HEK293 (cell line): Measurements from ENCODE around the gene DLG2.

ENCODE experiments used
- CTCF ChIA-PET: fragments of 350-600 bp; formaldehyde crosslinking; extraction: SDS; loops from one replicate; lab custom pipeline; 2021; ENCODE audit warnings: antibody characterized with exemption; lab: Yijun Ruan, JAX
- POLR2A ChIA-PET: fragments of 300-600 bp; formaldehyde crosslinking; extraction: SDS; loops from one replicate; lab custom pipeline; 2020; ENCODE audit warnings: antibody characterized with exemption, inconsistent platforms; lab: Yijun Ruan, JAX
- H3K27ac ChIP-seq: fragments of 200-500 bp; sonication (Bioruptor generic); 2 replicates; pipeline ENCODE4 v1.5.1; 2014; ENCODE audit warnings: low read depth, low read length, control low read depth, inconsistent platforms; ENCODE audit errors: extremely low read depth
- H3K36me3 ChIP-seq, 2 experiments: fragments of 200-500 bp in 1 of 2; sonication (Bioruptor generic) in 1 of 2; 1 replicate in 1 of 2; 2 replicates in 1 of 2; pipeline ENCODE4 v1.5.1; 2014 to 2017; ENCODE audit warnings: inconsistent platforms in 2 of 2, low read length in 2 of 2; ENCODE audit not compliant: control insufficient read depth in 2 of 2, insufficient read depth in 1 of 2
- H3K4me1 ChIP-seq: fragments of 200-500 bp; sonication (Bioruptor generic); 2 replicates; pipeline ENCODE4 v1.5.1; 2014; ENCODE audit warnings: mild to moderate bottlenecking, low read length, inconsistent platforms; ENCODE audit not compliant: control insufficient read depth, insufficient read depth
- H3K4me3 ChIP-seq: 2 replicates; pipeline ENCODE4 v1.5.1; 2011; ENCODE audit warnings: low read depth, mild to moderate bottlenecking, control low read depth, low read length, moderate library complexity
- H3K9me3 ChIP-seq: fragments of 200-500 bp; sonication (Bioruptor generic); 2 replicates; pipeline ENCODE4 v1.5.1; 2014; ENCODE audit warnings: low read depth, low read length, inconsistent platforms; ENCODE audit not compliant: control insufficient read depth, insufficient read depth
- GLIS2 ChIP-seq: fragments of 450-650 bp; formaldehyde crosslinking; IDR thresholded peaks from 2 replicates; pipeline ENCODE4 v1.5.1; 2016; ENCODE audit warnings: missing biosample characterization, missing genetic modification characterization
- SCRT1 ChIP-seq: fragments of 450-650 bp; formaldehyde crosslinking; IDR thresholded peaks from 2 replicates; pipeline ENCODE4 v1.5.1; 2016; ENCODE audit warnings: missing biosample characterization, missing genetic modification characterization, borderline replicate concordance
- ZFP37 ChIP-seq: fragments of 450-650 bp; formaldehyde crosslinking; IDR thresholded peaks from 2 replicates; pipeline ENCODE4 v1.5.1; 2016; ENCODE audit warnings: missing biosample characterization, missing genetic modification characterization
- ZNF202 ChIP-seq: fragments of 450-650 bp; formaldehyde crosslinking; IDR thresholded peaks from 2 replicates; pipeline ENCODE4 v1.5.1; 2016; ENCODE audit warnings: missing biosample characterization, missing genetic modification characterization, borderline replicate concordance
- ZNF223 ChIP-seq: fragments of 450-650 bp; formaldehyde crosslinking; IDR thresholded peaks from 2 replicates; pipeline ENCODE4 v1.5.1; 2016; ENCODE audit warnings: missing biosample characterization, missing genetic modification characterization
- ZNF530 ChIP-seq: fragments of 450-650 bp; formaldehyde crosslinking; IDR thresholded peaks from 2 replicates; pipeline ENCODE4 v1.5.1; 2016; ENCODE audit warnings: low read depth, missing biosample characterization, missing genetic modification characterization
- ZNF623 ChIP-seq: fragments of 450-650 bp; formaldehyde crosslinking; IDR thresholded peaks from 2 replicates; pipeline ENCODE4 v1.5.1; 2016; ENCODE audit warnings: missing biosample characterization, missing genetic modification characterization
- ZNF843 ChIP-seq: fragments of 450-650 bp; formaldehyde crosslinking; IDR thresholded peaks from 2 replicates; pipeline ENCODE4 v1.5.1; 2016; ENCODE audit warnings: missing biosample characterization, missing genetic modification characterization
- TF ChIP-seq, protein P1 (sequence below): fragments of 450-650 bp; formaldehyde crosslinking; IDR thresholded peaks from 2 replicates; pipeline ENCODE4 v1.5.1; 2016; ENCODE audit warnings: missing biosample characterization, missing genetic modification characterization
- TF ChIP-seq, protein P2 (sequence below): fragments of 450-650 bp; formaldehyde crosslinking; IDR thresholded peaks from 2 replicates; pipeline ENCODE4 v1.5.1; 2017; ENCODE audit warnings: missing biosample characterization, missing genetic modification characterization
- TF ChIP-seq, protein P3 (sequence below): fragments of 450-650 bp; formaldehyde crosslinking; conservative IDR thresholded peaks from 2 replicates; pipeline ENCODE4 v1.5.1; 2016; ENCODE audit warnings: low read depth, missing biosample characterization, missing genetic modification characterization
- TF ChIP-seq, protein P4 (sequence below): fragments of 450-650 bp; formaldehyde crosslinking; IDR thresholded peaks from 2 replicates; pipeline ENCODE4 v1.5.1; 2016; ENCODE audit warnings: missing biosample characterization, missing genetic modification characterization, borderline replicate concordance
- TF ChIP-seq, protein P5 (sequence below): fragments of 450-650 bp; formaldehyde crosslinking; IDR thresholded peaks from 2 replicates; pipeline ENCODE4 v1.5.1; 2016; ENCODE audit warnings: missing biosample characterization, missing genetic modification characterization

DLG2 gene

DNA sequence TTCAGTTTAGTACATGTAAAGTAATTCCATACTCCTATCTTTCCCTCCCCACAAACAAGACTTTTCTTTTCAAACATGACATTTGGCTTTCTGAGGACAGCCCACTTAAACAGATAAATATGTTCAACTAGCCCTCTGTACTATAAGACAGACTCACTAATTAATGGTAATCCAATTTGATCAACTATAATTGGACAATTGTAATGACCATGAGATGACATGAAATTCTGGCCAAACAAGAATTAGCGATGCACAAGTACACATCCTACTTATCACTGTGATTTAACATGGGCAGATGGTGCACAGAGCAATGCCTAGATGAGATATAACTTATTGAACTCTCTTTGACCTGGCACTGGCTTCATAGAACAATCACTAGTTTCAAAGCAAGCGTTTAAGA, 1307.3 kb downstream of the DLG2 start (continued):
- TF ChIP-seq SCRT1 (tag by site-specific recombination) (no peak), ZNF843 (no peak)
- TF ChIP-seq, protein P1, sequence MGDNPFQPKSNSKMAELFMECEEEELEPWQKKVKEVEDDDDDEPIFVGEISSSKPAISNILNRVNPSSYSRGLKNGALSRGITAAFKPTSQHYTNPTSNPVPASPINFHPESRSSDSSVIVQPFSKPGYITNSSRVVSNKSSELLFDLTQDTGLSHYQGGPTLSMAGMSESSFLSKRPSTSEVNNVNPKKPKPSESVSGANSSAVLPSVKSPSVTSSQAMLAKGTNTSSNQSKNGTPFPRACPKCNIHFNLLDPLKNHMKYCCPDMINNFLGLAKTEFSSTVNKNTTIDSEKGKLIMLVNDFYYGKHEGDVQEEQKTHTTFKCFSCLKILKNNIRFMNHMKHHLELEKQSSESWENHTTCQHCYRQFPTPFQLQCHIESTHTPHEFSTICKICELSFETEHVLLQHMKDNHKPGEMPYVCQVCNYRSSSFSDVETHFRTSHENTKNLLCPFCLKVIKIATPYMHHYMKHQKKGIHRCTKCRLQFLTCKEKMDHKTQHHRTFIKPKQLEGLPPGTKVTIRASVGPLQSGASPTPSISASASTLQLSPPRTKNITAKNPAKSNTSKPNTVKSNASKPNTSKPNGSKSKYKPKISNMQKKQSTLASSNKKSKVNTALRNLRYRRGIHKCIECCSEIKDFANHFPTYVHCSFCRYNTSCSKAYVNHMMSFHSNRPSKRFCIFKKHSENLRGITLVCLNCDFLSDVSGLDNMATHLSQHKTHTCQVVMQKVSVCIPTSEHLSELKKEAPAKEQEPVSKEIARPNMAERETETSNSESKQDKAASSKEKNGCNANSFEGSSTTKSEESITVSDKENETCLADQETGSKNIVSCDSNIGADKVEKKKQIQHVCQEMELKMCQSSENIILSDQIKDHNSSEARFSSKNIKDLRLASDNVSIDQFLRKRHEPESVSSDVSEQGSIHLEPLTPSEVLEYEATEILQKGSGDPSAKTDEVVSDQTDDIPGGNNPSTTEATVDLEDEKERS (tag by site-specific recombination), result no peak
- TF ChIP-seq, protein P2, sequence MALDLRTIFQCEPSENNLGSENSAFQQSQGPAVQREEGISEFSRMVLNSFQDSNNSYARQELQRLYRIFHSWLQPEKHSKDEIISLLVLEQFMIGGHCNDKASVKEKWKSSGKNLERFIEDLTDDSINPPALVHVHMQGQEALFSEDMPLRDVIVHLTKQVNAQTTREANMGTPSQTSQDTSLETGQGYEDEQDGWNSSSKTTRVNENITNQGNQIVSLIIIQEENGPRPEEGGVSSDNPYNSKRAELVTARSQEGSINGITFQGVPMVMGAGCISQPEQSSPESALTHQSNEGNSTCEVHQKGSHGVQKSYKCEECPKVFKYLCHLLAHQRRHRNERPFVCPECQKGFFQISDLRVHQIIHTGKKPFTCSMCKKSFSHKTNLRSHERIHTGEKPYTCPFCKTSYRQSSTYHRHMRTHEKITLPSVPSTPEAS (tag by site-specific recombination), result no peak

DNA sequence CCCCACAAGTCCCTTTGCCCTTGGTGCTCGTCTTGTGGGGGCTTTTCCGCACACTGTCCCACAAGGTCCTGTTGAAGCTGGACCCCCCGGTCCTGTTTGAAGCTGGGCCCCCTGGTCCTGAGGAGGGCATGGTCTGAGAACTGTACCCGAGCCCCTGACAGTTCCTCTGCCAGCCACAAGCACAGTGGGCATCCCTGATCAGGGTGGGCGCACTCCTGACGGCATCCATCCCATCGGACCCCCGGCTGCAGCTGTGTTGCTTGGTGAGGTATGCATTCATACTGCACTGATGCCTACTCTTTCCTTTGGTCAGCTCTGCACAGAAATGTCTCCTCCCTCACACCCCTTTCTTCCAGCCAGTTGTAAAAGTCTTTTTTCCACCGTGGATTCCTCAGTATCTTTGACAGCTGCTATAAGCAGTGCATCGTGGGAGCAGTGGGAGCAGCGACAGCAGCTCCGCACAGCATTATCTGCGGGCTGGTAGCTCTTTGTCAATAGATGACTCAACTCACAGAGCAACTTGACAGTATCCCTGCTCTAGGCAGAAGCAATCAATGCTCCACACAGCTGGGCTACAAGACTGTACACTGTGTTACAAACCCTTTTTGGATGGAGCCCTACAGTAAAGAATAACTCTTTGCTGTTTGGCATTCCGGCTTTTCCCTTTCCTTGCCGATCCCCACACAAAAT, 1310.1 kb downstream of the DLG2 start:
- Histone ChIP-seq H3K4me1 (no peaks in the 10 kb centered on the region), H3K9me3 (no peaks in the 10 kb centered on the region), H3K4me3 (no peak overlapping the region), H3K36me3 (no peaks in the 10 kb centered on the region), H3K27ac (no peak overlapping the region)
- CTCF ChIA-PET, result interaction anchor here (0.6 to 0.7 kb wide), 2 partner anchors 341 to 480 kb away, joined by 4 to 5 read pairs; no protein-coding TSS in a partner anchor
- no peak for TF ChIP-seq ZNF223 (tag by site-specific recombination)
- TF ChIP-seq ZNF530 (tag by site-specific recombination), result no peak
- TF ChIP-seq, protein P3, sequence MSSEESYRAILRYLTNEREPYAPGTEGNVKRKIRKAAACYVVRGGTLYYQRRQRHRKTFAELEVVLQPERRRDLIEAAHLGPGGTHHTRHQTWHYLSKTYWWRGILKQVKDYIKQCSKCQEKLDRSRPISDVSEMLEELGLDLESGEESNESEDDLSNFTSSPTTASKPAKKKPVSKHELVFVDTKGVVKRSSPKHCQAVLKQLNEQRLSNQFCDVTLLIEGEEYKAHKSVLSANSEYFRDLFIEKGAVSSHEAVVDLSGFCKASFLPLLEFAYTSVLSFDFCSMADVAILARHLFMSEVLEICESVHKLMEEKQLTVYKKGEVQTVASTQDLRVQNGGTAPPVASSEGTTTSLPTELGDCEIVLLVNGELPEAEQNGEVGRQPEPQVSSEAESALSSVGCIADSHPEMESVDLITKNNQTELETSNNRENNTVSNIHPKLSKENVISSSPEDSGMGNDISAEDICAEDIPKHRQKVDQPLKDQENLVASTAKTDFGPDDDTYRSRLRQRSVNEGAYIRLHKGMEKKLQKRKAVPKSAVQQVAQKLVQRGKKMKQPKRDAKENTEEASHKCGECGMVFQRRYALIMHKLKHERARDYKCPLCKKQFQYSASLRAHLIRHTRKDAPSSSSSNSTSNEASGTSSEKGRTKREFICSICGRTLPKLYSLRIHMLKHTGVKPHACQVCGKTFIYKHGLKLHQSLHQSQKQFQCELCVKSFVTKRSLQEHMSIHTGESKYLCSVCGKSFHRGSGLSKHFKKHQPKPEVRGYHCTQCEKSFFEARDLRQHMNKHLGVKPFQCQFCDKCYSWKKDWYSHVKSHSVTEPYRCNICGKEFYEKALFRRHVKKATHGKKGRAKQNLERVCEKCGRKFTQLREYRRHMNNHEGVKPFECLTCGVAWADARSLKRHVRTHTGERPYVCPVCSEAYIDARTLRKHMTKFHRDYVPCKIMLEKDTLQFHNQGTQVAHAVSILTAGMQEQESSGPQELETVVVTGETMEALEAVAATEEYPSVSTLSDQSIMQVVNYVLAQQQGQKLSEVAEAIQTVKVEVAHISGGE (tag by site-specific recombination), result no peak
- TF ChIP-seq, protein P4, sequence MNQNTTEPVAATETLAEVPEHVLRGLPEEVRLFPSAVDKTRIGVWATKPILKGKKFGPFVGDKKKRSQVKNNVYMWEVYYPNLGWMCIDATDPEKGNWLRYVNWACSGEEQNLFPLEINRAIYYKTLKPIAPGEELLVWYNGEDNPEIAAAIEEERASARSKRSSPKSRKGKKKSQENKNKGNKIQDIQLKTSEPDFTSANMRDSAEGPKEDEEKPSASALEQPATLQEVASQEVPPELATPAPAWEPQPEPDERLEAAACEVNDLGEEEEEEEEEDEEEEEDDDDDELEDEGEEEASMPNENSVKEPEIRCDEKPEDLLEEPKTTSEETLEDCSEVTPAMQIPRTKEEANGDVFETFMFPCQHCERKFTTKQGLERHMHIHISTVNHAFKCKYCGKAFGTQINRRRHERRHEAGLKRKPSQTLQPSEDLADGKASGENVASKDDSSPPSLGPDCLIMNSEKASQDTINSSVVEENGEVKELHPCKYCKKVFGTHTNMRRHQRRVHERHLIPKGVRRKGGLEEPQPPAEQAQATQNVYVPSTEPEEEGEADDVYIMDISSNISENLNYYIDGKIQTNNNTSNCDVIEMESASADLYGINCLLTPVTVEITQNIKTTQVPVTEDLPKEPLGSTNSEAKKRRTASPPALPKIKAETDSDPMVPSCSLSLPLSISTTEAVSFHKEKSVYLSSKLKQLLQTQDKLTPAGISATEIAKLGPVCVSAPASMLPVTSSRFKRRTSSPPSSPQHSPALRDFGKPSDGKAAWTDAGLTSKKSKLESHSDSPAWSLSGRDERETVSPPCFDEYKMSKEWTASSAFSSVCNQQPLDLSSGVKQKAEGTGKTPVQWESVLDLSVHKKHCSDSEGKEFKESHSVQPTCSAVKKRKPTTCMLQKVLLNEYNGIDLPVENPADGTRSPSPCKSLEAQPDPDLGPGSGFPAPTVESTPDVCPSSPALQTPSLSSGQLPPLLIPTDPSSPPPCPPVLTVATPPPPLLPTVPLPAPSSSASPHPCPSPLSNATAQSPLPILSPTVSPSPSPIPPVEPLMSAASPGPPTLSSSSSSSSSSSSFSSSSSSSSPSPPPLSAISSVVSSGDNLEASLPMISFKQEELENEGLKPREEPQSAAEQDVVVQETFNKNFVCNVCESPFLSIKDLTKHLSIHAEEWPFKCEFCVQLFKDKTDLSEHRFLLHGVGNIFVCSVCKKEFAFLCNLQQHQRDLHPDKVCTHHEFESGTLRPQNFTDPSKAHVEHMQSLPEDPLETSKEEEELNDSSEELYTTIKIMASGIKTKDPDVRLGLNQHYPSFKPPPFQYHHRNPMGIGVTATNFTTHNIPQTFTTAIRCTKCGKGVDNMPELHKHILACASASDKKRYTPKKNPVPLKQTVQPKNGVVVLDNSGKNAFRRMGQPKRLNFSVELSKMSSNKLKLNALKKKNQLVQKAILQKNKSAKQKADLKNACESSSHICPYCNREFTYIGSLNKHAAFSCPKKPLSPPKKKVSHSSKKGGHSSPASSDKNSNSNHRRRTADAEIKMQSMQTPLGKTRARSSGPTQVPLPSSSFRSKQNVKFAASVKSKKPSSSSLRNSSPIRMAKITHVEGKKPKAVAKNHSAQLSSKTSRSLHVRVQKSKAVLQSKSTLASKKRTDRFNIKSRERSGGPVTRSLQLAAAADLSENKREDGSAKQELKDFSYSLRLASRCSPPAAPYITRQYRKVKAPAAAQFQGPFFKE (tag by site-specific recombination), result no peak
- TF ChIP-seq, protein P5, sequence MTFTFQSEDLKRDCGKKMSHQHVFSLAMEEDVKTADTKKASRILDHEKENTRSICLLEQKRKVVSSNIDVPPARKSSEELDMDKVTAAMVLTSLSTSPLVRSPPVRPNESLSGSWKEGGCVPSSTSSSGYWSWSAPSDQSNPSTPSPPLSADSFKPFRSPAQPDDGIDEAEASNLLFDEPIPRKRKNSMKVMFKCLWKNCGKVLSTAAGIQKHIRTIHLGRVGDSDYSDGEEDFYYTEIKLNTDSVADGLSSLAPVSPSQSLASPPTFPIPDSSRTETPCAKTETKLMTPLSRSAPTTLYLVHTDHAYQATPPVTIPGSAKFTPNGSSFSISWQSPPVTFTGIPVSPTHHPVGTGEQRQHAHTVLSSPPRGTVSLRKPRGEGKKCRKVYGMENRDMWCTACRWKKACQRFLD (tag by site-specific recombination), result no peak
- no peak for TF ChIP-seq ZFP37 (tag by site-specific recombination)
- TF ChIP-seq ZNF202 (tag by site-specific recombination), result no peak
- TF ChIP-seq GLIS2 (tag by site-specific recombination), result no peak
- no peak for TF ChIP-seq ZNF623 (tag by site-specific recombination)
- TF ChIP-seq, all 188 proteins: peak for 0
- POLR2A ChIA-PET, result no interaction called here
